GM18498 (cell line): ENCODE measurements around the gene CLN6.
"Not testable (repeated sequence)": the region's sequence is repeated elsewhere in the genome, so short reads cannot be mapped to it uniquely, and the experiment has no call there.

Experiments
- ATAC-seq: cut with Tn5 transposase; IDR thresholded peaks from one replicate; pipeline ENCODE4 v1.9.1; 2021; ENCODE audit warnings: mild to moderate bottlenecking, moderate library complexity; ENCODE audit not compliant: unreplicated experiment

The CLN6 gene

DNA sequence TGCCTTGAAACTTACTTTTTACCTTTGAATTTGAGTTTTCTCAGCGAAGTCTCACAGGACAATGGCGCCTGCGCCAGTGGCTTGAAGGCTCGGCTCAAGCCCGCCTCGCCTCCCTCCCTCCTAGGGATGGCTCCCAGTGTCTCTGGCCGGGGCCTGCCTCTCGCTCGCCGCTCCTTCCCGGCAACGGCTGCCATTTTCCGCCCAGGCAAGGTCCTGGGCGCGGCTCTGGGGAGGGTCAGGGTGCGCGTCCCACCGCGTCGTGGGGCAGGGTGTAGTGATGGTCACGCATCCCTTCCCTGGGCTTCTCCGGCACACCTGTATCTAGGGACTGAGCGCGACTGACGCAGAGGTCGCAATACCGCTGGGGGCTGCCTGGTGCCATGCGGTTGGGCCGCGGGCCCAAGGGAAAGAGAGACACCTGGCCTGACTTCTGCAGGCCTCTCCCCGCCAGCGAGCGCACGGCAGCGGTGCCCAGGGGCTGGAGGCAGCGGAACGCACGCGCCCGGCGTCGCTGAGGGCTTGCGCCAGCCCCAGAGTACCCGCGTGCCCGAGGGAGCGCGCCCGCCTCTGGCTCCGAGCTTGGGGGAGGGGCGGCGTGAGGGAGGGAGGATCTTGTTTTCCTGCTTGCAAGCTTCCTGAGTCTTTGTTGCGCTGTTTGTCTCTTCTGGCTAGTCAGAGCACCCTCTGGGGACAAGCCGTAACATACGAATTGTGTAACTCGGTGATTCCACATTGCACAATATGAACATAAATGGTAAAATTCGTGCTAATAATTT, 27.3 kb upstream of the CLN6 start:
- ATAC-seq: peak; percentile 59

DNA sequence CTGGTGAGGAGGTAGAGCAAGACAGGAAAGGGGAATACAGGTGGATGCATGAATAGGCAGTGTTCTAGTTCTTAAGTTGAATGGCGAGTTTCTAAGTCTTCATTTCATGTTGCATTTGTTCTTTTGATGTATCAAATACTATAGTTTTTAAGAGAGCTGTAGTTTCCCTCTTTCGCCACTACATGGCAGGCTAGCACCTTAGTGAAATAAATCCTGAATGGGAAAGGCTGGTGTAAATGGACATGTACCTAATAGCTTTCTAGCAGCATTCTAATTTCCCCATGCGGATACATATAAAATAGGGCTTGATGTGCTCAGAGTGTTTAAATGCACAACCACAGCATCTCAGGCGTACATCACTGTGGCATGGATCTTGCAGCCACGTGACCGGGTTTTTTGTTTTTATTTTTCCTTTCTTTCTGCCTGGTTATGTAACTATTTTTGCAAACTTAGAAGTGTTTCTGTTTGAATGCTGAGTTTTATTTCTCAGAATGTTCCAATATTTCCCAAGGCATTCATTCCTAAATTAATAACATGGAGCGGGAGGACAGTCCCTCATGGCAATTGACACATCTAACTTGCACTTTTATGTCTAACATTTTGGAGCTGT, 23.5 kb upstream of the CLN6 start:
- no peak for ATAC-seq

DNA sequence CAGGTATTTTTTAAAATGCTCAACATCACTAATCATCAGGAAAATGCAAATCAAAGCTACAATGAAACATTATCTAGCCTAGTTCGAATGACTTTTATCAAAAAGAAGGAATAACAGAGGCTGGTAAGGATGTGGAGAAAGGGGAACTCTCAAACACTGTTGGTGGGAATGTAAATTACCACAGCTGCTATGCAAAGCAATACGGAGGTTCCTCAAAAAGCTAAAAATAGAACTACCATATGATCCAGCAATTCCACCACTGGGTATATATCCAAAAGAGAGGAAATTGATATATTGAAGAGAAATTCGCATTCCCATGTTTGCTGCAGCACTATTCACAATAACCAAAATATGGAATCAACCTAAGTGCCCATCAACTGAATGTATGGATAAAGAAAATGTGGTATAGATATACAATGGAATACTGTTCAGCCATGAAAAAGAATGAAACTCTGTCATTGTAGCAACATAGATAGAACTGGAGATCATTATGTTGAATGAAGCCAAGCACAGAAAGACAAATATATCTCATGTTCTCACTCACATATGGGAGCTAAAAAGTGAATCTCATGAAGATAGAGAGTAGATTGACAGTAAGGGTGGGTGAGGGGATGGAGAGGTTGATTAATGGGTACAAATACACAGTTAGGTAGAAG, 19.7 kb upstream of the CLN6 start:
- no peak for ATAC-seq

DNA sequence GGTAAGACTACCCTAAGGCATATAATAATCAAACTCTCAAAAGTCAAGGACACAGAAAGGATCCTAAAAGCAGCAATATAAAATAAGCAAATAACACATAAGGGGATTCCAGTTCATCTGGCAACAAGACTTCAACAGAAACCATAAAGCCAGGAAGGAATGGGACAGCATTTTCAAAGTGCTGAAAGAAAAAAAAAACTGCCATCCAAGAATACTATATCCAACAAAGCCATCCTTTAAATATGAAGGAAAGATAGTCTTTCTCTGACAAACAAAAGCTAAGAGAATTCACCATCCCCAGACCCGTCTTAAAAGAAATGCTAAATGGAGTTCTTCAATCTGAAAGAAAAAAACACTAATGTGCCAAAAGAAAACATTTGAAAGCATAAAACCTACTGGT, 14.7 kb upstream of the CLN6 start:
- no peak for ATAC-seq

DNA sequence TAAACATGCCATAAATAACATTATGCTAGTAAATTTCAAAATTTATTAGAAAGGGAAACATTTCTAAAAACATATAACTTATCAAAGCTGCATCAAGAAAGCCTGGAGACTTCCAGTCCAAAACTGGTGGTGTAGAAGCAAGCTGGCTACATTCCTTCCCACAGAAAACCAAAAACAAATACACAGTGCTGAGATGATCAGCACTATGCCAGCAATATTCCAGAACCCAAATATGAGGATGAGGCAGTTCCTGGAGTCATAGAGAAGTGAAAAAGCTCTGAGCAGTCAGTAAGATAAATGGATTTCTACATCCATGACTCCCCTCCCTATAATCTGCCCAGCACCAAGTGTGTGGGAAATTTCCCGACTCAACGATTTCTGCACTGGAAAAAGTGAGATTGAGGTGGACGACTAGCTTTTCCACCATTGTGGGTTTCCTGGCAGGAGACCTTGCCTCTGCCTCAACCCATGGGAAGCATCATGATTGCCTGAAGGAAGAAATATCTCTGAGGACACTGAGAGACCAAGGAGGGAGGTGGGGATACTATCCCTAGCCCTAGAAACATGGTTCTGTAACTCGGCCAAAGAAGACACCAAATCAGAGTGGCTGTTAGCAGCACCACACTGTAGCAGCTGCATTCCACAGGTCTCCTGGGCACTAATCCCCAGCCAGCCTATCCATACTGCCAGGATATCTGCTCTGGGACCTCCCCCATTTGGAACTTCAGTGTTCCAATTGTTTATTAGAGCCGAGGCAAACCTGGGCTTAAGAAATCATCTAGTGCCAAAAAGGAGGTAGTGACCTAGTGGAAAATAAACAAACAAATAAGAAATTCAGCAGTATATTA, 11.8 kb upstream of the CLN6 start:
- no peak for ATAC-seq

DNA sequence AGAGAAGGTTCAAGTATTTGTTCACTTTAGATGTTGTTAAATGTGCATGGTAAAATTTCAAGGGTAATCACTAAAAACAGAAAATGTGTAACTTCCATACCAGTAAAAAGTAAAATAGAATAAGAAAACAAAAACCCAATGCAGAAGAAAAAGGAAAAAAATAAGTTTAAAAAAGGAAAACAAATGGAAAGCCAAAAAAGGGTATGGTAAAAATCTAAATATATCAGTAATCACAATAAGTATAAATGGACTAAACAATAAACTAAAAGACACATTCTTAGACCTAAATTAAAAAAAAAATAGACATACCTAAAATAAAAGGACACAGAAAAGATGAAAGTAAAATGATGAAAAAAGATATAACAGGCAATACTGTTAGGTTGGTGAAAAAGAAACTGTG, 9.5 kb upstream of the CLN6 start:
- no peak for ATAC-seq

DNA sequence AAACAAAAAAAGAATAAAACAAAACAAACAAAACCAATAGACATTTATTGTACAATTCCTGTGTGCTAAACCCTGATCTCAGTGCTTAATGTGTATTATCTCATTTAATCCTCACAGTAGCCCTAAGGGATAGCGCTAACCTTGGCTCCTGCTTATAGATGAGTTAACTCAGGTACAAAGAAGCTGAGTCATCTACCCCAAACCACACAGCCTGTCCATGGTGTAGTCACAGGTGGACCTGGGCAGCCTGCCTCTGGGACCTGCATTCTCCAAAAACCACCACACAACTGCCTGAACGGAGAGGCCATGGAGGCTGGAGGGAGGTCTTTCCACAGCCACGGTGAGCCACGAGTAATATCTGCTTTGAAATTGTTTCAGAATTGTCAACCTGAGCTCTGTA, 5.5 kb upstream of the CLN6 start:
- ATAC-seq: no peak

DNA sequence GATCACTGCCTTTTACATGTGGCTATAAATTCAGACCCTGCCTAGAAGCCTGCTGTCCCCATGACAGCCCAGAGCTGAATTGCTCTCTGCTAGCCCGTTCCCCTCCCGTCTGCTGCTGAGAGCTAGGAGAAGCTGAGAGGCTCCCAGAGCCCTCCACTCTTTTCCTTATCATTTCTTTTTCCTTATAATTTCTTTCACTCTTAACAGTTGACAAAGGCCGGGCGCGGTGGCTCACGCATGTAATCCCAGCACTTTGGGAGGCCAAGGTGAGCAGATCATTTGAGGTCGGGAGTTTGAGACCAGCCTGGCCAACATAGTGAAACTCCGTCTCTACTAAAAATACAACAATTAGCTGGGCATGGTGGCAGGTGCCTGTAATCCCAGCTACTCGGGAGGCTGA, 5.0 kb upstream of the CLN6 start:
- ATAC-seq: not testable (repeated sequence)

DNA sequence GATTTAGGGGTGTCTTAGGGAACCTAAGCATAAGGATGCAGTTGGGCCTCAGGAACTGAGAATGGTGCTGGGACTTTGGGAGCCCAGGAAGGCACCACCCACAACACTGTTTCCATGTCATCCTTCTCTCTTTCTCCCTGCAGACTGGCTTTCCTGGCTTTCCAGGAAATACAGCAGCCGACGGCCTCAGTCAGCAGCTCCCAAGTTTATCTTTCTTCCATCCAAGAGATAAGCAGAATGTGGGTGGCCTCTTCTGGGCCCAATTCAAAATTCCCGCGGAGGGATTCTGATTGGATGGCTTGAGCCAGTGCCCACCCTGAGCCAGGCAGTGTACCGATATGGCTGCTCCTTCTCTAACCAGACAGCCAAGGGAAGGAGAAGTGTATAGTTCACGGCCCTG, 4.5 kb upstream of the CLN6 start:
- ATAC-seq: no peak

DNA sequence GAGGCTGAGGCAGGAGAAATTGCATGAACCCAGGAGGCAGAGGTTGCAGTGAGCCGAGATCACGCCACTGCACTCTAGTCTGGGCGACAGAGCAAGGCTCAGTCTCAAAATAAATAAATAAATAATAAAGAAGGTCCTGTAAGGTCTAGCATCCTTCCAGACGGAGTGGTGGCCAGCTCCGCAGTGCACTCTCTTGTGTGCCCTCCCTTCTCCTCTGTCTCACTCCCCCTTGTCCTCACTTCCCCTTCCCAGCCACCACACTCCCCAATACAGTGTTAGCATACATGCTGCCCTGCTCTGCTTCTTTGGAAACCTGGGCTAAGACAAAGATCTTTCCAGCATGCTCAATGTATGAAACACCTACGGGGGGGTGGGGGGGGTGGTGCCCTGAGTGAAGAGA, 3.4 kb upstream of the CLN6 start:
- no peak for ATAC-seq

DNA sequence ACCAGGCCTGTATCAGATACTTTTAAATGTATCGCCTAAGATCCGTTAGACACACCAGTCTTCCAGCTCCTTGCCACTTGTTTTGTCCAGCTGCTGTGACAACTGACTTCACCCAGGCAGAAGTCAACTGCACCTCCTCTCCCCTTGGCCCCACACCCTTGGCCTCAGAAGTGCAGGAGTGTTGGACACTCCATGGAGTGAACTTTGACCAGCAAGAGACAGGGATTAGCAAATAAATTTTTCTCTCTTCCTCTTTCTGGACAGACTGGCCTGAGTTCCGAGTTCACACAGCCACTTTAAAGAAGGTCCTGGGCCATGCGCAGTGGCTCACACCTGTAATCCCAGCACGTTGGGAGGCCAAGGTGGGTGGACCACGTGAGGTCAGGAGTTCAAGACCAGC, 2.9 kb upstream of the CLN6 start:
- no peak for ATAC-seq

DNA sequence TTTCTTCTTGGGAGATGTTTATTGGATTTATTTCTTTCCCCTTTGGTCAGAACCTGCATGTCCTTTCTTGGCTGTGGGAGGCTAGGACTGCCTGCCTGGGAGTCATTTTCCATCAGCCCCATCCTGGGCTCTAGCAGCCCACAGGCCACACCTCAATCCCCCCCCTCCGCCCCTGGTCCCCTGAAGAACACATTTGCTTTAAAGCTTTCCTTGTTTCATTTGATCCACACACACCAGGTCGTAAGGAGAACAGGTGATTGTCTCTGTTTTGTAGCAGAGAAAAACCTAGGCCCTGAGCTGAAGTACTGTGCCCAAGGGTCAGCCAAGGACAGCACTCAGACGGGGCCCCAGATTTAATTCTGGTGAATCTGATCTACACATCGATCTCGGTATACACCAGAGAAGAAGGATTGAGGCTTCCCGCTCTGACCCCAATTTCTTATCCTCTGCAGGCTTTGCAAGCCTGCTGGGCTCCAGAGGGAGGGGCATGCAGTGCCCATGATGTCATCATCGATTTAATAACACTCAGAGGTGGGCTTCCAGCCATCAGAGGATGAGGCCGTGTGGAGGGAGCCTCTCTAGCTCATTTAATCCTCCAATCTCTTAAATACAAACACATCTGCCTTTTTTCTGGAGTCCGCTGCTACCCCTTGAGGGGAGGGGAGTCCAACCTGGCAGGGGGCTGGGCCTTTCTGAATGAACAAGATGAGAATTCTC, 1.7 kb upstream of the CLN6 start:
- no peak for ATAC-seq

DNA sequence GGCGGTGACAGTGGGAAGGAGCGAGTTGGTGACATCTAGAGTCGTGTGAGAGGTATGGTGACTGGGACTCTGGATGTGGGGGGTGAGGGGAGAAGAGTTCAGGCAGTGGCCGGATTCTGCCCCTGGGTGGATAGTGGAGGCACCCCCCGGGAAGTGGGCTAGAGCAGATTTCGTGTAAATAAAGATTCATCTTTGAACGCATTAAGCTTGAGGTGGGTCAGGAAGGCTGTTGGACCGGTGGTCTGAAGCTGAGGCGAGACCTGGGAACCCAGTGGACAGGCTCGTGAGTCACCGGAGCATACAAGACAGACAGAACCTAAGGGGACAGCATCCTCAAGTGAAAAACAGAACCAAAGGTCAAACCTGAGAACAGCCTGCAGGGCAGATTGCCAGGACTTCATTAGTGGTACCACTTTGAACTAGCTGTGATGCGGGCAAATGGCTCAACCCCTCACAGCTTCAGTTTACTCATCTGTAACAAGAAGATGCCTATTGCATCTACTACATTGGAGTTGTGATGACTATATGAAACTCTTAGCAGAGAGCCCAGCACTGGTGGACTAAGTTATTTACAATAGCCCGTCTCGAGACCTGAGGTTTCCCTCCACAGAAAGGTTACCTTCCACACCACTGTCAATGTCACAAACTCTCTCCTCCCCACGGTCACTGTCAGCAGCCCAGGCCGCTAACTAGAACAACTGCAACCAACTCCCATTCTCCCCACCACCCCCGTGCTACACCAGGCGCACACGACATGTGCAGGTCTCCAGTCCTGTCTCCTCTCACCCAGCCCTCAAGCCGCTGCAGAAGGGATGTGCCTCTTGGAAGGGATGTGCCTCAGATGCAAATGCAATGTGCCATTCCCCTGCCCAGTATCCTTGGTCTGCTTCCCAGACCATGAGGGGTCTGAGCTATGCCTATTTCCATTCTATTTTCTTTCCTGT, 901 bp upstream of the CLN6 start:
- ATAC-seq: no peak

DNA sequence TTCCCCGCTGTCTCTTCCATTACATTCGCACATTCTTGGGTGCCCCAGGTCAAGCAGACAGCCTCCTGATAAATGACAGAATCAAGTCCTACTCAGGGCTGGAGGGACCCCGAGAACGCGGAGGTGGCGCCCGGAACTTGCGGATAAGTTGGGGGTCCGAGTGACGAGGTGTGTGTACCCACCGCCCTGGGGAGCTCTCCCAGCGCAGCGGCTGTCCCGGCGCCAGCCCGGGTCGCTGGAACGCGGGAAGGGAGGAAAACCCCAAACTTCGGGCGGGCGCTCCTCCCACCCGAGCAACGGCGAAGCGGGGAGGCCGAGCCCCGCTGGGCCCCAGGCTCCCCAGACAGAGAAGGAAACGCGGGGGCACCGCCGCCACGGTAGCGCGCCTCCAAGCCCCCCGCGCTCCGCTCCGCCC, 550 bp downstream of the CLN6 start:
- ATAC-seq: no peak

DNA sequence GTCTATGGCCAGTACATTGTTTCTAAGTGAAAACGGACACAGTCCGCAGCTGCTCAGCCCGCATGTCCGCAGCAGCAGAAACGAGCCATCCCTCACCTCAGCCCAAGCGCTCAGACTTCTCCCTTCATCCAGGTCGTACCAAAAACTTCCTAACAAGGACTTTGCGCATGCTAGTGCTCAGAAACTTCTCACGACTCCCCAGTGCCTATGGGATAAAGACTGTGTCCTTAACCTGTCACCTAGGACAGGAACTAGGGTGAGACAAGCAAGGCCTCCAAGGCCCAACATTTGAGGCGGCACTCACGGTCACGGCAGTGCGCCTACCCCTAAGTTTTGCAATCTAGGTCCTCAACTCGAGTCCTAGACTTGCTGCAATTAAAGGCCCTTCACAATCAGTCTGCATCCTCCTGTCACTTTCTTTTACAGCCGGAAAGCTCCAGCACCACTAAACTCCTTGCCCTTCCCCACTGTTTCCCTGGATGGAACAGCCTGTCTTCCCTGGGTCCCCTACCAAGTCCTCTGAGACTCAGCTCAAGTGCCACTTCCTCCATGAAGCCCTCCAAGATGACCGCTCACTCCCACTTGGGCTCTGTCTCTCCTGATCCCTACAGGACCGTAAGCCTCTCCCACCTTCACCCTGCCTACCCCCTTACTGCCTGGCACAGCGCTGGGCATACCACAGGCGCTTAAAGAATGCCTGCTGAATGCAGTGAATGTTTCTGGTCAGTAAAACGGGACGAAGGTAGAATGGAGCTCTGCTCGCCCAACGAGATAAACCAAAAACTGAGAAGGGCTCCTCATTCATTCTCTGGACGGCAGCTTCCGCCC, 1.2 kb downstream of the CLN6 start:
- no peak for ATAC-seq

DNA sequence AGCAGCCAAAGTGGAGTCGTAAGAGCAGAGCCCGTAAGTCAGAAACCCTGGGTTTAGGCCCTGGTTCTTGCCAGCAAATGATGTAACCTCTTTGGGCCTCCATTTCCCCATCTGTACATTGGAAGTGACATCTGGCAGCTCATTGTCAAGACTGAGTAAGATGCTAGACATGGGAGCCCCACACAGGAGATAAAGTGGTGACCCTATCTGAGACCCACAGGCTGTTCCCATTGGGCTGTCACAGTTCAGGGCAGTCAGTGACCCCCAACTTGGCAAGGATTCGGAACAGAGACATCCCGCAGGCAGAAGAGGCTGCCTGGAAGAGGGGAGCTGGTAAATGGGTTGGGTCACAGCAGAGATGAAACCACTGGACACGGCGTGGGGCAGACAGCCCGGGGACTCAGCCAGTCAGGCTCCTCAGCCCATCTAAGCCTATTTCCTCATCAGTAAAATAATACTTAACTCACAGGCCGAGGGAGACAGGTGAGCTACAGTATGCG, 1.8 kb downstream of the CLN6 start:
- ATAC-seq: no peak

DNA sequence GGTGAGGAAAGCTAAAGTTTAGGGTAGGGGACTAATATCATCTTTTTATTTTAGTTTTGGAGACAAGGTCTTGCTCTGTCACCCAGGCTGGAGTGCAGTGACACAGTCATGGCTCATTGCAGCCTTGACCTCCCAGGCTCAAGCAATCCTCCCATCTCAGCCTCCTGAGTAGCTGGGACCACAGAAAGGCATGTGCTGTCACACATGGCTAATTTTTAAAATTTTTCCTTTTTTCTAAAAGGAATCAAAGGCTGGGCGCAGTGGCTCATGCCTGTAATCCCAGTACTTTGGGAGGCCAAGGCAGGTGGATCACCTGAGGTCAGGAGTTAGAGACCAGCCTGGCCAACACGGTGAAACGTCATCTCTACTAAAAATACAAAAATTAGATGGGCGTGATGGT, 4.1 kb downstream of the CLN6 start:
- not testable (repeated sequence) for ATAC-seq

DNA sequence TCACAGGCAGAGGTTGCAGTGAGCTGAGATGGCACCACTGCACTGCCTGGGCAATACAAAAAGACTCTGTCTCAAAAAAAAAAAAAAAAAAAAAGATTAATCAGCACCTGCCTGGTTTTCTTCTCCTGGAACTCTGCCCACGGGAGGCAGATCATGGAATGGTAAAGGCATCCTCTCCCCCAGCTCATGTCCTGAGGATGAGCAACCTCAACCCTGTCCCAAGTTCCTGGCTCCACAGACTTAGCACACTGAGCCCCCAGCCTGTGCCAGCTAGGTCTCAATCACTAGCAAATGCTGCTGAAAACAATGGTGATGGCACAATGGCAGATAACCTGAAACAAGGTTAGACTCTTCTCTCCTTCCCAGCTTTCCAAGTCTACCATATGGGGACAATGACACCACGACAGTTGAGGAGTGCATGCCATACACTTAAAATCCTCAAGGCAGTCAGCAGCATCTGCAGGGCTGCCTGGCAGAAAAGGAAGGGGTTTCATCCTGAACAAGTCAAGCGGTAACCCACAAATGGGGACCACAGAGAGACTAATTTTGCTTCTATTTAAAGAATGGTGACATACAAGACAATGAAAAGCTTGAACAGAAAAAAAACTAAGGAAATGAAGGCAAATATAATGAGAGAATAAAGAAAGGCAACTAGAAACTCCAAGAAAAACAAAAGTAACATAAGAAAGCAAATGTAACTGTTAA, 4.8 kb downstream of the CLN6 start:
- ATAC-seq: no peak
